Measurements from ENCODE around the gene TSEN2.

DNA sequence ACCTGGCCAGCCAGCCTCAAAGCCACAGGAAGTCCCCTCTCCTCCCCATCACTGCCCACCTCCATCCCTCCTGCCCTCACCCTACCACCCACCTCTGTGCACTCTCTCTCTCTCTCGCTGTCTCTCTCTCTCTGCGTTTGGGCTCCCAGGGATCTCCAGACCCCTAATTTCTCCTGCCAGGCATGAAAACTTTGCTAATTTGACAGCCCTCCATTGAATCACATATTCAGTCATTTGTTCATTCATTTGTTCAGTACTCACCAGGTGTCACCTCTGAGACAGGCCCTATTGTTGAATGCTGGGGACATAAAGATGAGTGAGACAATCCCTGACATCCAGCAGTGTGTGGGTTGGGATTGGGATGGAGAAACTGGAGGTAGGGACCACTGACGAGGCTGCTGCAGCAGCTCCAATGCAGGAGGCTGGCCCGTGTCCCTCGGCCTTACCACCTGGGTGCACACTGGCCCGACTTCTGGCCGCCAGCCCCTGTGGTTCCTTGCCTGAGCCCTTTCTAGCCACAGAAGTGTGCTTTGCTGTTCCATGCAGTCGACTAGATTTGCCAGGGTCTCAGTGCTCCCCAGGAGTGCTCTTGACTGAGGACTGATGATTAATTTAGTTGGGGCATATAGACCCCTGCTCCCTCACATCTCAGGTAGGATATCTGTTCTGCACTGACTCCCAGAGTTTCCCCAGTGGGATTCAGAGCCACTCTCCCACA is 38.6 kb upstream of the TSEN2 start:
- TF ChIP-seq, protein P1, sequence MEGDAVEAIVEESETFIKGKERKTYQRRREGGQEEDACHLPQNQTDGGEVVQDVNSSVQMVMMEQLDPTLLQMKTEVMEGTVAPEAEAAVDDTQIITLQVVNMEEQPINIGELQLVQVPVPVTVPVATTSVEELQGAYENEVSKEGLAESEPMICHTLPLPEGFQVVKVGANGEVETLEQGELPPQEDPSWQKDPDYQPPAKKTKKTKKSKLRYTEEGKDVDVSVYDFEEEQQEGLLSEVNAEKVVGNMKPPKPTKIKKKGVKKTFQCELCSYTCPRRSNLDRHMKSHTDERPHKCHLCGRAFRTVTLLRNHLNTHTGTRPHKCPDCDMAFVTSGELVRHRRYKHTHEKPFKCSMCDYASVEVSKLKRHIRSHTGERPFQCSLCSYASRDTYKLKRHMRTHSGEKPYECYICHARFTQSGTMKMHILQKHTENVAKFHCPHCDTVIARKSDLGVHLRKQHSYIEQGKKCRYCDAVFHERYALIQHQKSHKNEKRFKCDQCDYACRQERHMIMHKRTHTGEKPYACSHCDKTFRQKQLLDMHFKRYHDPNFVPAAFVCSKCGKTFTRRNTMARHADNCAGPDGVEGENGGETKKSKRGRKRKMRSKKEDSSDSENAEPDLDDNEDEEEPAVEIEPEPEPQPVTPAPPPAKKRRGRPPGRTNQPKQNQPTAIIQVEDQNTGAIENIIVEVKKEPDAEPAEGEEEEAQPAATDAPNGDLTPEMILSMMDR (IDR thresholded peaks at IDR 0.05): no peak
- no peak for TF ChIP-seq POLR2AphosphoS5 (IDR thresholded peaks at IDR 0.05; ENCODE audit: low read depth, low read length)
